IMR-90 (cell line): Measurements from ENCODE around the gene FBXO22.

Experiments used
- CTCF ChIP-seq: conservative IDR thresholded peaks from 2 replicates; pipeline ENCODE4 v1.5.1; 2012; ENCODE audit warnings: mild to moderate bottlenecking, low read depth, low read length, improper control_type of control experiment
- MAZ ChIP-seq: IDR thresholded peaks from 2 replicates; pipeline ENCODE4 v1.6.1; 2012; ENCODE audit warnings: low read depth, mild to moderate bottlenecking, low read length, improper control_type of control experiment, moderate library complexity, borderline replicate concordance
- RFX5 ChIP-seq: IDR thresholded peaks from 2 replicates; pipeline ENCODE4 v1.8.0; 2012; ENCODE audit warnings: low read depth, mild to moderate bottlenecking, low read length, moderate library complexity

GRCh38 chr15:75864213-75865059 lies 39.2 kb upstream of the FBXO22 start:
- TF ChIP-seq MAZ, result no peak
- no peak for TF ChIP-seq CTCF
- TF ChIP-seq RFX5, result no peak
